H4 (cell line): ENCODE measurements around the gene ARID4B. TPM values are rescaled to one million over a fixed set of nuclear protein-coding genes. Genes with fewer than 3 reads are reported as not detected.
"Not testable (repeated sequence)": the region's sequence is repeated elsewhere in the genome, so short reads cannot be mapped to it uniquely, and the experiment has no call there.

Source experiments
- DNase-seq: peaks from one replicate; pipeline ENCODE4 v3.0.0-alpha.2; 2015; ENCODE audit warnings: low spot score
- total RNA-seq: library from RNA; depleted of rRNA; stranded (reverse); fragments of >200 nt; shearing (Covaris generic); gene quantifications from 2 replicates; pipeline ENCODE4 v1.2.3, GENCODE V29; 2014

The ARID4B gene
- total RNA-seq, 1 experiment from 2014 or later, result 10.0 TPM

GRCh38 chr1:235225299-235225698 lies 102.7 kb downstream of the ARID4B start:
- no peak for DNase-seq

- no peak for DNase-seq
Observed at GRCh38 chr1:235221653-235222375, 106.2 kb downstream of the ARID4B start.

- DNase-seq, result no peak
Observed at GRCh38 chr1:235215453-235215852, 112.5 kb downstream of the ARID4B start.

GRCh38 chr1:235214962-235215361 lies 113.0 kb downstream of the ARID4B start:
- DNase-seq, result not testable (repeated sequence)

GRCh38 chr1:235213752-235214151 lies 114.2 kb downstream of the ARID4B start:
- DNase-seq, result no peak

GRCh38 chr1:235211517-235211916 lies 116.5 kb downstream of the ARID4B start:
- no peak for DNase-seq

GRCh38 chr1:235207209-235207565 lies 120.8 kb downstream of the ARID4B start:
- DNase-seq, result no peak

- DNase-seq, result no peak
Observed at GRCh38 chr1:235206533-235207208, 121.3 kb downstream of the ARID4B start.

- DNase-seq, result no peak
Observed at GRCh38 chr1:235205687-235206086, 122.3 kb downstream of the ARID4B start.

GRCh38 chr1:235203428-235203827 lies 124.6 kb downstream of the ARID4B start:
- DNase-seq, result no peak

- DNase-seq, result not testable (repeated sequence)
Observed at GRCh38 chr1:235202447-235202846, 125.5 kb downstream of the ARID4B start.

GRCh38 chr1:235199441-235199840 lies 128.5 kb downstream of the ARID4B start:
- no peak for DNase-seq

- DNase-seq, result no peak
Observed at GRCh38 chr1:235190431-235190830, 137.5 kb downstream of the ARID4B start.

- no peak for DNase-seq
Observed at GRCh38 chr1:235187316-235187715, 140.7 kb downstream of the ARID4B start.

GRCh38 chr1:235181561-235182245 lies 146.3 kb downstream of the ARID4B start:
- DNase-seq, result no peak

GRCh38 chr1:235180916-235181460 lies 147.0 kb downstream of the ARID4B start:
- no peak for DNase-seq

- no peak for DNase-seq
Observed at GRCh38 chr1:235176486-235176885, 151.5 kb downstream of the ARID4B start.

GRCh38 chr1:235169986-235170385 lies 158.0 kb downstream of the ARID4B start:
- DNase-seq, result no peak

GRCh38 chr1:235168375-235168774 lies 159.6 kb downstream of the ARID4B start:
- no peak for DNase-seq

GRCh38 chr1:235161685-235162327 lies 166.2 kb downstream of the ARID4B start:
- no peak for DNase-seq

- peak; percentile 81 for DNase-seq
Observed at GRCh38 chr1:235160957-235161684, 166.9 kb downstream of the ARID4B start, which contains the start of gene RBM34. Gene RBM34 (minus strand): TSS chr1:235161250. CDS start chr1:235161226, 24 bp downstream.
